ENCODE results near the gene BECN2. TPM values are rescaled to one million over a fixed set of nuclear protein-coding genes. Genes with fewer than 3 reads are reported as not detected.
A peak's percentile ranks its signal among the peaks of the same experiment; 100 is the strongest.

Gene BECN2, protein sequence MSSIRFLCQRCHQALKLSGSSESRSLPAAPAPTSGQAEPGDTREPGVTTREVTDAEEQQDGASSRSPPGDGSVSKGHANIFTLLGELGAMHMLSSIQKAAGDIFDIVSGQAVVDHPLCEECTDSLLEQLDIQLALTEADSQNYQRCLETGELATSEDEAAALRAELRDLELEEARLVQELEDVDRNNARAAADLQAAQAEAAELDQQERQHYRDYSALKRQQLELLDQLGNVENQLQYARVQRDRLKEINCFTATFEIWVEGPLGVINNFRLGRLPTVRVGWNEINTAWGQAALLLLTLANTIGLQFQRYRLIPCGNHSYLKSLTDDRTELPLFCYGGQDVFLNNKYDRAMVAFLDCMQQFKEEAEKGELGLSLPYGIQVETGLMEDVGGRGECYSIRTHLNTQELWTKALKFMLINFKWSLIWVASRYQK
- not detected in 2 replicates for total RNA-seq
- long read RNA-seq: 0 reads

DNA sequence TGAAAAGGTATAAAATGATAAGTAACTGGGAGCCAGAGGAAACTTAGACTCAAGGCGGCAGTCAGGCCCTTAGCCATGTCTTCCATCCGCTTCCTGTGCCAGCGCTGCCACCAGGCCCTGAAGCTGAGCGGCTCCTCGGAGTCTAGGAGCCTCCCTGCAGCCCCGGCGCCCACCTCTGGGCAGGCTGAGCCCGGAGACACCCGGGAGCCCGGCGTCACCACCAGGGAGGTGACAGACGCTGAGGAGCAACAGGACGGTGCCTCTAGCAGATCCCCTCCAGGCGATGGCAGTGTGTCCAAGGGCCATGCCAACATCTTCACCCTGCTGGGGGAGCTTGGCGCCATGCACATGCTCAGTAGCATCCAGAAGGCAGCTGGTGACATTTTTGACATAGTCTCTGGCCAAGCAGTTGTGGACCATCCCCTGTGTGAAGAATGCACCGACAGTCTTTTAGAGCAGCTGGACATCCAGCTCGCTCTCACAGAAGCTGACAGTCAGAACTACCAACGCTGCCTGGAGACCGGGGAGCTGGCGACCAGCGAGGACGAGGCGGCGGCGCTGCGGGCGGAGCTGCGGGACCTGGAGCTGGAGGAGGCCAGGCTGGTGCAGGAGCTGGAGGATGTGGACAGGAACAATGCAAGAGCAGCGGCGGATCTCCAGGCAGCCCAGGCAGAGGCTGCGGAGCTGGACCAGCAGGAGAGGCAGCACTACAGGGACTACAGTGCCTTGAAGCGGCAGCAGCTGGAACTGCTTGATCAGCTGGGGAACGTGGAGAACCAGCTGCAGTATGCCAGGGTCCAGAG lies at the start of gene BECN2:
Gene BECN2, plus strand, starts transcription at position 76 of the 803 bp plus-strand sequence. Its CDS starts 0 bp downstream, at position 76.
- Mint-ChIP-seq H3K9me3 (no peaks in the 10 kb centered on the region), H3K4me3 (no peak within 1 kb of the TSS), H3K4me1 (no peaks in the 10 kb centered on the region), H3K36me3 (ENCODE audit: low read depth) (no peaks in the 10 kb centered on the region), H3K27ac (ENCODE audit: unreplicated experiment) (peak within 1 kb of the TSS; percentile 88), H3K27me3 (ENCODE audit: low read depth) (no peaks in the 10 kb centered on the region)
- no peak for DNase-seq (ENCODE audit: low read depth, low spot score)
- TF ChIP-seq, protein P1, sequence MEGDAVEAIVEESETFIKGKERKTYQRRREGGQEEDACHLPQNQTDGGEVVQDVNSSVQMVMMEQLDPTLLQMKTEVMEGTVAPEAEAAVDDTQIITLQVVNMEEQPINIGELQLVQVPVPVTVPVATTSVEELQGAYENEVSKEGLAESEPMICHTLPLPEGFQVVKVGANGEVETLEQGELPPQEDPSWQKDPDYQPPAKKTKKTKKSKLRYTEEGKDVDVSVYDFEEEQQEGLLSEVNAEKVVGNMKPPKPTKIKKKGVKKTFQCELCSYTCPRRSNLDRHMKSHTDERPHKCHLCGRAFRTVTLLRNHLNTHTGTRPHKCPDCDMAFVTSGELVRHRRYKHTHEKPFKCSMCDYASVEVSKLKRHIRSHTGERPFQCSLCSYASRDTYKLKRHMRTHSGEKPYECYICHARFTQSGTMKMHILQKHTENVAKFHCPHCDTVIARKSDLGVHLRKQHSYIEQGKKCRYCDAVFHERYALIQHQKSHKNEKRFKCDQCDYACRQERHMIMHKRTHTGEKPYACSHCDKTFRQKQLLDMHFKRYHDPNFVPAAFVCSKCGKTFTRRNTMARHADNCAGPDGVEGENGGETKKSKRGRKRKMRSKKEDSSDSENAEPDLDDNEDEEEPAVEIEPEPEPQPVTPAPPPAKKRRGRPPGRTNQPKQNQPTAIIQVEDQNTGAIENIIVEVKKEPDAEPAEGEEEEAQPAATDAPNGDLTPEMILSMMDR (conservative IDR thresholded peaks at IDR 0.05): no peak

DNA sequence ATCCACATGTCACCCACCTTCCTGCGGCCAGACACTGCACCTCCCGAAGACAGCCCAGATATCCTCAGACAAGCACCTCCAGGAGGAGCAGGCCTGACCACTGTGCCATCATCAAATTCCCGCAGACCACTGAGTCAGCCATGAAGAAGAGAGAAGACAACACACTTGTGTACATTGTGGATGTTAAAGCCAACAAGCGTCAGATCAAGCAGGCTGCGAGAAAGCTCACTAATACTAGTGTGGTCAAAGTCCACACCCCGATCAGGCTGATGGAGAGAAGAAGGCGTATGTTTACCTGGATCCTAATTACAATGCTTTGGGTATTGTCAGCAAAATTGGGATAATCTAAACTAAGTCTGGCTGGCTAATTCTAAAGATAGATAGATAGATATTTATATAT lies 41.4 kb upstream of the BECN2 start:
- DNase-seq (ENCODE audit: low read depth, low spot score): no peak
- Mint-ChIP-seq H3K4me1 (no peaks in the 10 kb centered on the region), H3K27ac (ENCODE audit: unreplicated experiment) (no peak overlapping the region), H3K27me3 (ENCODE audit: low read depth) (no peaks in the 10 kb centered on the region), H3K9me3 (no peaks in the 10 kb centered on the region), H3K4me3 (no peak overlapping the region), H3K36me3 (ENCODE audit: low read depth) (peaks cover 2% of the 10 kb centered on the region)
- TF ChIP-seq, protein P1 (conservative IDR thresholded peaks at IDR 0.05): no peak

DNA sequence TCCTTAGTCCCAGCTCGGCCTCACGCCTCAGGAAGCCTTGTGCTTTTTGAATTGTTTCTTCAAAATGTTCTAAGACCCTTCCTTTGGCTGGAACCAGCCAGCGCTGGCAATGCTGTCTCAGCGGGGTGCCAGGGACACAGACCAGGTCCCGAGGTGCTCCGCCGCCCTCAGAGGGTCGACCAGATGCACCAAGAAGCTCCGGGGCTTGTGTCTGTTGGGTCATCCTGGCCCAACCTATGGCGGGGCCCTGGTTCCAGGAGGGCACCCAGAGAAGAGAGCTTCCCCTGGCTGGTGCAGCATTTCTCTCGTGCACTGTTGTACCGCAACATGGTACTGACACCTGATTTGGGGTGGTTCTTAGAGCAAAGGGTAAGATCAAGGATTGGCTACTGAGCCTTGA lies 40.1 kb upstream of the BECN2 start:
- no peaks in the 10 kb centered on the region for H3K9me3 Mint-ChIP-seq
- TF ChIP-seq, protein P1 (conservative IDR thresholded peaks at IDR 0.05): no peak
- DNase-seq (ENCODE audit: low read depth, low spot score): no peak
- no peak overlapping the region for H3K27ac Mint-ChIP-seq (ENCODE audit: unreplicated experiment)
- no peaks in the 10 kb centered on the region for H3K4me1 Mint-ChIP-seq
- H3K27me3 Mint-ChIP-seq (ENCODE audit: low read depth): no peaks in the 10 kb centered on the region
- H3K36me3 Mint-ChIP-seq (ENCODE audit: low read depth): peaks cover 2% of the 10 kb centered on the region
- H3K4me3 Mint-ChIP-seq: no peak overlapping the region

DNA sequence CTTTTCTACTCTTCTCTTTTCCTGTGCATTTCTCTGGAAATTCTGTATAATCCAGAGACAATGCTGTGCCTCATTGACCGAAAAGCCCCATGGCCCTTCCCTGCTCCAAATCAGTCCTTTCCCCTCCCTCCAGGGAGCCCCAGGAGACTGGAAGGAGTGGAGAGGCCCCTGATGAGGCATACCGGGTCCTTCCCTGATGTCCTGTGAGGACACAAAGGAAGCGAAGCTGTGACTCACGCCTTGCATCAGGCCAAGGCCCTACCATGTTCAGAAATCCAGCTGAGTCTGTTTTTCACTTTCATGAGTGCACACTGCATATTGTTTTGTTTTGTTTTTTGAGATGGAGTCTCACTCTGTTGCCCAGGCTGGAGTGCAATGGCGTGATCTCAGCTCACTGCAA lies 38.7 kb upstream of the BECN2 start:
- H3K9me3 Mint-ChIP-seq: no peaks in the 10 kb centered on the region
- H3K27me3 Mint-ChIP-seq (ENCODE audit: low read depth): no peaks in the 10 kb centered on the region
- TF ChIP-seq, protein P1 (conservative IDR thresholded peaks at IDR 0.05): no peak
- H3K4me3 Mint-ChIP-seq: no peak overlapping the region
- H3K36me3 Mint-ChIP-seq (ENCODE audit: low read depth): peaks cover 2% of the 10 kb centered on the region
- no peaks in the 10 kb centered on the region for H3K4me1 Mint-ChIP-seq
- no peak for DNase-seq (ENCODE audit: low read depth, low spot score)
- peak overlapping the region; percentile 75 for H3K27ac Mint-ChIP-seq (ENCODE audit: unreplicated experiment)

DNA sequence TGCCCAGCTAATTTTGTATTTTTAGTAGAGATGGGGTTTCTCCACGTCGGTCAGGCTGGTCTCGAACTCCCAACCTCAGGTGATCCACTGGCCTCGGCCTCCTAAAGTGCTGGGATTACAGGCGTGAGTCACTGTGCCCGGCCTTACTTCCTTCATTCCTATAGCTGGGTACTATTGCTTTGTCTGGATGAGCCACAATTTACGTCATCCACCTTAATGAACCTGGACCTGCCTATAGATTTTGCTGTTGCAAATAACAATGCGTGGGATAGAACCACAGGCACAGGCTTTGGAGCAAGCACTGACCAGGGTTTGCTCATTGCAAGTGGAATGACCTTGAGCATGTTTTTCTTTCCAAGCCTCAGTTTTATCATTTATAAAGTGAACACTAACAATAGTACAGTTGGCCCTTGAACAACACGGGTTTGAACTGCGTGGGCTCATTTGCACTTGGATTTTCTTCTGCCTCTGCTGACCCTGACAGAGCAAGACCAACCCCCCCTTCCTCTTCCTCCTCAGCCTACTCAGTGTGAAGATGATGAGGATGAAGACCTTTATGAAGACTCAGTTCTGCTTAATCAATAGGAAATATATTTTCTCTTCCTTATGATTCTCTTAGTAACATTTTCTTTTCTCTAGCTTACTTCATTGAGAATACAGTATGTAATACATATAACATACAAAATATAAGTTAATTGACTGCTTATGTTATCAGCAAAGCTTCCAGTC lies 33.3 kb upstream of the BECN2 start:
- DNase-seq (ENCODE audit: low read depth, low spot score): no peak
- no peaks in the 10 kb centered on the region for H3K9me3 Mint-ChIP-seq
- no peak overlapping the region for H3K4me3 Mint-ChIP-seq
- no peaks in the 10 kb centered on the region for H3K27me3 Mint-ChIP-seq (ENCODE audit: low read depth)
- H3K27ac Mint-ChIP-seq (ENCODE audit: unreplicated experiment): no peak overlapping the region
- no peaks in the 10 kb centered on the region for H3K36me3 Mint-ChIP-seq (ENCODE audit: low read depth)
- no peaks in the 10 kb centered on the region for H3K4me1 Mint-ChIP-seq
- TF ChIP-seq, protein P1 (conservative IDR thresholded peaks at IDR 0.05): no peak
